NCI-H2107 (cell line): Measurements from ENCODE around the gene IFNL1.
"Not testable (repeated sequence)": the region's sequence is repeated elsewhere in the genome, so short reads cannot be mapped to it uniquely, and the experiment has no call there.

Experiments
- DNase-seq: peaks from one replicate; lab custom pipeline; 2025; lab: John Stamatoyannopoulos, UW

The IFNL1 gene

DNA sequence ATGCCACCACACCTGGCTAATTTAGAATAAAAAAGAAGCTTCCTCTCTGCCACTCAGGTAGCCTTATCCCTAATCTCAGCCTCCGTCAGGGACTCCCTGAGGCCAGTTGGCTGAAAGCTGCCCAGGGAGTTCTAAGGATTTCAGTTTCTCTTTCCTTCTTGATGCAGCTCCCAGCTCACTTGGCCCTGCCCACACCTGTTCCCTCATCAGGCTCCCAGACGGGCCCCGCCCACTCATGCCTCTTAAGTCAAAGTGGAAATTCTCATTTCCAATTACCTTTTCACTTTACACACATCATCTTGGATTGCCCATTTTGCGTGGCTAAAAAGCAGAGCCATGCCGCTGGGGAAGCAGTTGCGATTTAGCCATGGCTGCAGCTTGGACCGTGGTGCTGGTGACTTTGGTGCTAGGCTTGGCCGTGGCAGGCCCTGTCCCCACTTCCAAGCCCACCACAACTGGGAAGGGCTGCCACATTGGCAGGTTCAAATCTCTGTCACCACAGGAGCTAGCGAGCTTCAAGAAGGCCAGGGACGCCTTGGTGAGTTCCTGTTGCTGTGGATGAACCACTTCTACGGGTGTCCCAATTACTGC lies at the start of gene IFNL1:
Gene IFNL1 (plus strand): TSS at position 353 of the 591 bp plus-strand sequence. CDS start 15 bp downstream, at position 368.
- DNase-seq = no peak

DNA sequence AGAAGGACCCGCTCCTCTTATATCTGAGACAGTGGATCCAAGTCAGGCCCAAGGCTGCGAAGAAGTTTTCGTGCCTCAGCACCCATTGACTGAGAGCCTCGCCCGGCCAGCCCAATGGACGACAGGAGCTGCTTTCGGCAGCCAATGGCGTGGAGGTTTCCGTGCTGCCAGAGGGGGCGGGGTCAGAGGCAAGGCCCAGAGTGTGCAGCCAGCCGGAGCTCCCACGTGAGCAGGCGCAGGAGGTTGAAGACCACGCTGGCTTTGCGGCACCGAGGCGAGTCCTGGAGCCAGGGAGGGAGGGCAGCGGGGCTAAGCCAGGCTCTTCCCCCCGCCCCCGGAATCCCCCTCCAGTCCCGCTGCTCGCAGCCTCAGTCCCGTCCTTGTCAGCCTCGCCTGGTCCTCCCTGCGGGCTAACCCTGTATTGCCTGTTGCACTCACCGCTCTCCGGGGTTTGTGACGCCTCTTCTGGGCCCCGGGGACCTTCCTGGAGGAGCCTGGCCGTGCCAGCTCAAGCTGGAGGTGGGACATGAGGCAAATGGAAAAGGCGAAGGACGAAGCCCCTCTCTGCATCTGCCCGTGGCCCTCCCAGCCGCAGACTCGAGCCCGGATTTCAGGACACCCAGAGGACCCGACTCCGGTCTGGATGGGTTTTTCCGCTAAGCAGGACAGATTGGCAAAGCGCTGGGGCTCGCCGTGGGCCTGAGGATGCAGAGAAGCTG lies 49.1 kb upstream of the IFNL1 start:
- no peak for DNase-seq

DNA sequence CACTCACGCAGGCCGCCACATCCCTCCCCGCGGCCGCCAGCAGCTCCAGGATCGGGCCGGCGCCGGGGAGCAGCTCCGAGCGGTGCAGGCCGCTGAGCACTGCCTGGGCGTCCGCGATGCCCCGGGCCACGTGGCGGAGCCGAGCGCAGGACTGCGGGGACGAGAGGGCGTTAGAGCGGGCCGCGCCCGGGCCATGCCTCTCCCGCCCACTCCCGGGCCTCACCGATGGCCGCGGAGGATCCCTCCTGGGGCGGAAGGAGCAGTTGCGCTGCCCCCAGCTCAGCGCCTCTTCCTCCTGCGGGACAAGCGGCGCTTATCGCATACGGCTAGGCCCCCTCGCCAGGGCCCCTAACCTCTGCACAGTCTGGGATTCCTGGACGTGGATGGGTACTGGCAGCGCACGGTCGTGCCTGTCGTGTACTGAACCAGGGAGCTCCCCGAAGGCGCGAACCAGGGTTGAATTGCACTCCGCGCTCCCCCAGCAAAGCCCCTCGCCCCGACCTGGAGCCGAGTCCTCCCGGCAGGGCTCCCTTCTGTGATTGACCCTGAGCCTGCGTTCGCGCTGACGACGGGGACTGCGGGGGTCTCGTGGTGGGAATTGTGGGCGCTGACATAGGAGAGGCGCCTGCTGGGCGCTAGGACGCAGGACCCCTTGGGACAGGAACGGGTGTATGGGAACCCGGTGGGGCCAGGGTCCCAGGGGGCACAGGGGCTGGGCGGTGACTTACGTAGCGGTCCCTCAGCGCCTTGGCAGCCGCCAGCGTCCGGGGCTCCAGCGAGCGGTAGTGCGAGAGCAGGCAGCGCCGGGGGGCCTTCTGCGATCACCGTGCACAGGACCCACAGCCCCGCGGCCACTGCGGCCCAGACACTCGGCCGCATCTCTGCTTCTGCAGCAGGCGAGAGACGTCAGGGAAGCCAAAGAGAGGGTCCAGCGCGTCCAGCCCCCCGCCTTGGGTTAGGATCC lies 48.2 kb upstream of the IFNL1 start:
- DNase-seq = no peak

GRCh38 chr19:39248806-39249205 lies 47.4 kb upstream of the IFNL1 start, which contains the start of gene IFNL4:
TSS of gene IFNL4 (minus strand) at chr19:39248856.
- DNase-seq = no peak

DNA sequence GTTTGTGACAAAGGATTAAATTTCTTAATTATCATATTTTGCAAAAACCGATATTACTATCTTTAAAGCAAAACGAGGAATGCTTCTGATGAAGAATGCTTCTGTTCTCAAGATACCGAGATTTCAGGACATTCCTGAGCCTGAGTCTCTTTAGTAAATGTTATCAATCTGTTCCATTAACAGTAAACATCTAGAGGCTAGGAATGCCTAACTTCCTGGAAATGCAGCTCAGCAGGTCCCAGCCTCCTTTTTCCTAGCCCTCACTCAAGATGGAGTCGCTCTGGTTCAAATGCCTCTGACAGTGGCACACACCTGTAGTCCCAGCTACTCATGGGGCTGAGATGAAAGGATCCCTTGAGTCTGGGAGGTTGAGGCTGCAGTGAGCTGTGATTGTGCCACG lies 45.1 kb upstream of the IFNL1 start:
- no peak for DNase-seq

- no peak for DNase-seq
Measured at GRCh38 chr19:39251846-39252245, 44.4 kb upstream of the IFNL1 start.

GRCh38 chr19:39252458-39252857 lies 43.7 kb upstream of the IFNL1 start:
- no peak for DNase-seq

DNA sequence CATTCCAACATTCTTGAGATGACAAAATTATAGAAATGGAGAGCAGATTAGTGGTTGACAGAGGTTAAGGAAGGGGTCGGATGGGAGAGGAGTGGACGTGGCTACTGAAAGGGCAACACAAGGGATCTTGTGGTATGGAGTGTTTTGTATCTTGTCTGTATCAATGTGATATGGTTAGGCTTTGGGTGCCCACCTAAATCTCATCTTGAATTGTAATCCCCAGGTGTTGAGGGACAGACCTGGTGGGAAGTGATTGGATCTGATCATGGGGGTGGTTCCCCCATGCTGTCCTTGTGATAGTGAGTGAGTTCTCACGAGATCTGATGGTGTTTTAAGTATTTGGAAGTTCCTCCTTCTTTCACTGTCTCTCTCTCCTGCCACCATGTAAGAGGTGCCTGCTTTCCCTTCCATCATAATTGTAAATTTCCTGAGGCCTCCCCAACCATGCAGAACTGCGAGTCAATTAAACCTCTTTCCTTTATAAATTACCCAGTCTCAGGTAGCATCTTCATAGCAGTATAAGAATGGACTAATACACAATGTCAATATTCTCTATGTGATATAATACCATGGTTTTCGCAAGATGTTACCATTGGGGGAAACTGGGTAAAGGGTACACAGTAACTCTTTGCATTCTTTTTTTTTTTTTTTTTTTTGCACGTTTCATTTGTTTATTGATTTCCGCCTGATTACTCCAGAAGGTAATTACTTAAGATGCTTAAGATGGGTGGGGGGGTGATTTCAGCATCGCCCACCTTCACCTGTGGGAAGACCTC lies 42.6 kb upstream of the IFNL1 start:
- no peak for DNase-seq

GRCh38 chr19:39254531-39255345 lies 41.5 kb upstream of the IFNL1 start:
- no peak for DNase-seq

GRCh38 chr19:39257227-39257626 lies 39.0 kb upstream of the IFNL1 start:
- DNase-seq = no peak

DNA sequence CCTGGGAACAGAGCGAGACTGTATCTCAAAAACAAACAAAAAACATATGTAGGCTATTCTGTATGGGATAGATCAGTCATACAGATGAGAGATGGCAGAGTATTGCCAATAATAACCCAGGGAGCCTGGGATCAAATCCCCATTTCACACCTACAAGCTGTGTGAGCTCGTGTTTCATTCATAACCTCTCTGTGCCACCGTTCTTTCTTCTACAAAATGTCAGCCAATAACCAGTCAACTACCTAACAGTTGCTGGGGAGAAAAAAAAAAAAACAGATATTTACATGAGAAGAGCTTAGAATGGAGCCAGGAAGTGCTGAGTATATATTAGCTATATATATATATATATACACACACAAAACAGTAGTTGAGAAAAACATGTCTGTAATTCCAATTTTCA lies 34.5 kb upstream of the IFNL1 start:
- no peak for DNase-seq

DNA sequence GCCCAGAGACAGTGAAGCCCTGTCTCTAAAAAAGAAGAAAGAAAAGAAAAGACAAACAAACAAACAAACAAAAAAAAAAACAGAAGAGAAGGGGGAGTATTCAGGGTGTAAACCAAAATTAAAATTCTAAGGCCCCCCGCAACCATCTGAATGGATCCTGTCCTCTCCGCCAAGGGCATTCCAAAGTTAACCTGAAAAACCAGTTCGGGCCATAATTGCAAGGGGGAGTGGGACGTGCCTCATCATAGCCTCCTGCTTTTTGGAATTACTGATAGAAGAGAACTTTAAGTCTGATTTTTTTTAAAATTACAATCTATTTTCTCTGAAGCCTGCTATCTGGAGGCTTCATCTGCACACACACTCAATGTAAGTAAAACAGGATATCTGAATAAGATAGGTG lies 33.7 kb upstream of the IFNL1 start:
- DNase-seq = no peak

DNA sequence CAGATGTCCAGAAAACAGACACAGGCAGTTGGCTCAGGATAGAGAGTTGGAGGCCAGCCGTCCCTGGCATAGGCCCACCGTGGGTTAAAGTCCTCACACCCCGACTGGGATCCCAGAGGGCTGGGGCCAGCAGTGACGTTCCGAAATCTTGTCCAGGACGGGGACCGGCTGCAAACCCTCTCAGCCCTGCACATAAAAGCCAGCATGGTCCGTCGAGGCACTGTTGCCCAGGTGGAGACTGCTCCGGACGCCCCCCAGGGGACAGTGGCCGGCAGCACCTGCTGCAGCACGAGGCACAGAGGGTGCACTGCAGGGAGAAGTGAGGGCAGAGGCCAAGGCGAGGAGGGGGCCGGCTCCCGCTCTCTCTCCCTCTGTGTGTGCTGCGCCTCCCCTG lies 32.3 kb upstream of the IFNL1 start:
- DNase-seq = no peak

GRCh38 chr19:39264306-39265290 lies 31.6 kb upstream of the IFNL1 start:
- no peak for DNase-seq

DNA sequence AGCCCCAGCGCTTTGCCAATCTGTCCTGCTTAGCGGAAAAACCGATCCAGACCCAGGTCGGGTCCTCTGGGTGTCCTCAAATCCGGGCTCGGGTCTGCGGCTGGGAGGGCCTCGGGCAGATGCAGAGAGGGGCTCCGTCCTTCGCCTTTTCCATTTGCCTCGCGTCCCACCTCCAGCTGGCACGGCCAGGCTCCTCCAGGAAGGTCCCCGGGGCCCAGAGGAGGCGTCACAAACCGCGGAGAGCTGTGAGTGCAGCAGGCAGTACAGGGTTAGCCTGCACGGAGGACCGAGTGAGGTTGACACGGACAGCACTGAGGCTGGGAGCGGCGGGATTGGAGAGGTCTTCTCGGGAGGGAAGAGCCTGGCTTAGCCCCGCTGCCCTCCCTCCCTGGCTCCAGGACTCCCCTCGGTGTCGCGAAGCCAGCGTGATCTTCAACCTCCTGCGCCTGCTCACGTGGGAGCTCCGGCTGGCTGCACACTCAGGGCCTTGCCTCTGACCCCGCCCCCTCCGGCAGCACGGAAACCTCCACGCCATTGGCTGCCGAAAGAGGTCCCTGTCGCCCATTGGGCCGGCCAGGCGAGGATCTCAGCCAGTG lies 30.8 kb upstream of the IFNL1 start:
- no peak for DNase-seq

- DNase-seq = not testable (repeated sequence)
Measured at GRCh38 chr19:39268085-39268484, 28.1 kb upstream of the IFNL1 start, which contains the start of gene IFNL2. TSS of gene IFNL2 (plus strand) at chr19:39268396. CDS start at chr19:39268569, 173 bp downstream.

GRCh38 chr19:39268531-39269223 lies 27.5 kb upstream of the IFNL1 start:
- not testable (repeated sequence) for DNase-seq

GRCh38 chr19:39269369-39269768 lies 26.8 kb upstream of the IFNL1 start:
- DNase-seq = not testable (repeated sequence)
